Activated naive CD4-positive, alpha-beta T cell treated with anti-CD3 and anti-CD28 coated beads, Interleukin-2, amount 50 U/mL, for 16 hours (primary cell): ENCODE measurements around the gene SLC30A9.

ENCODE experiments used
- DNase-seq: peaks from one replicate; pipeline ENCODE4 v3.0.0-alpha.2; 2020

The SLC30A9 gene

DNA sequence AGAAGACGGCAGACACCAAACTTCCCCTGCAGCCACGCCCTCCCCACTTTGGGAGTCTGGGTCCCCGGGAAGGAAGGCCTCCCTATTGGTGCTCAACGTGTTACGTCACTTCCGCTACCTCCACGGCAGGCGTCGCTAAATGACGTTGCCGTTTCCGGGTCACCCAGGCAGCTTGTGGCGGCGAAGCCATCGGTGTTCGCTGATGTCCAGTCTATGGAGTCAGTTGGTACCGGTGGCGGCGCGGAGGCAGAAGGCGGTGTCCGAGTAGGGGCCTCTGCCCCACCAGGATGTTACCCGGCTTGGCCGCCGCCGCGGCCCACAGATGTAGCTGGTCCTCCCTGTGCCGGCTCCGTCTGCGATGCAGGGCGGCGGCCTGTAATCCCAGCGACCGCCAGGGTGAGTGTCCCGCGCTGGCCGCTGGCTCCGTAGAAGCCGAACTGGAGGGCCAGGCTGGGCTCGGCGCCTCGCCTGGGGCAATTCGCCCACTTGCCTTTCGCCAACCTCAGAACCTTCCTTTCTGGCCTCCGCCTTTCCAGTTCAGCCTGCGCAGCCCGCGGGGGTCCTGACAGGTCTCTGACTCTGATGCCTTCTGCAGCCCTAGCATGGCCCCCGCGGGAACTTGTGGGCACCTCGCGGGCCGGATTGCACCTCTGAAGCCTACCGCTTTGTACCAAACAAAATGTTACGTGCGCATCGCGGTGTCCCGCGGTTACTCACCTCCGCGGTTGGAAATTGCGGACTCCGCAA, at the start of gene SLC30A9:
TSS of gene SLC30A9 (plus strand) at position 166 of the 747 bp plus-strand sequence. CDS start at position 288, 122 bp downstream.
- DNase-seq = peak; percentile 91

GRCh38 chr4:41940834-41941233, 49.5 kb upstream of the SLC30A9 start:
- no peak for DNase-seq

DNA sequence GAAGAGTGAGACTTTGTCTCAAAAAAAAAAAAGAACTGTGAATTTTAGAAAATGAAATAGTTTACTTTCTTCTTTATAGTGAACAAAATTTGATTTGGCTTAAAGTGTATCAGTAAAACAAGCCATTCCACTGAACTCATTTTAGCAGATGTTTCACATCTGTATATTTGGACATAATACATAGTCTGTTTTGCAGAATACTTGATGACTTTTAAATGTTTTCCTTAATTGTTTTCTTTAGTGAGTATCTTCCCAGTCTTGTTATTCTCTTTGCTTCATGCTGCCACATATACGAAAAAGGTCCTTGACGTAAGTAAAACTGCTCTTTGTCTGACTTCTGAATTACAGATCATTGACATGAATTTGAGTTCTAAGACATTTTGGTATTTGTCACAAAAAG, 46.8 kb upstream of the SLC30A9 start:
- DNase-seq = no peak

DNA sequence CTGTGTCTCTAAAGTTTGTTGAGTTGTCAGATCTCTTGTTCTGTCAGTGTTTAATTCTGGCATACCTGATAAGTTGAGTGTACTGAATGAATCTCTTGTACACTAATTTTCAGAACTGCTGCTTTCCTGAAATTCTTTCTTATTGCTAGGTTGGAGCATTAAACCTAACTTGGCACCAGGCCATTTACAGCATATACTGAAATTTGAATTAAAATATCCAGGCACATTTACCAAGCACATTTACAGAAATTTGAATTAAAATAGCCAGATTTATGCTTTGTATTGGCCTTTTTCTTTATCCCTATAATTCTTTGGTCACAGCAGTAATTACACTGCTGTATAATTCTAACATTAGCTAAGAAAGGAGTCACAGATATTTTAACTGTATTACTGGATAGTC, 46.2 kb upstream of the SLC30A9 start:
- no peak for DNase-seq

DNA sequence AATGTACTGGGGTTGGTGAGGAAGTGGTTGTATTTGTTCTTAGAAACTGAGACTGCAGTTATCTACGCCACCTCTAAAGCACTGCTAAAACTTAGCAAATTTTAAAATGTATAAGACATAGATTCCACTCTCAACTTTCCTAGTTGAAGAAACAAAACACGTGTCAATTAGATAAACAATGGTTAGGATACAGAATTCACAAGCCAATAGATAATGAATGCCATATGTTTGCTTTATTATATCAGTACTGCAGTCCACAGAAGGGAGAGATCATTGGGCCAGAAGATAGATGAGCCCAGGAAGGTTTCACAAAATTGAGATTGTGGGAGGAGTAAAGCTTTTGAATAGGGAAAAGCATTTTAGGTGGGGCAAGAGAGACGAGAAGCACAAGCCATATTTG, 40.8 kb upstream of the SLC30A9 start:
- DNase-seq = no peak

DNA sequence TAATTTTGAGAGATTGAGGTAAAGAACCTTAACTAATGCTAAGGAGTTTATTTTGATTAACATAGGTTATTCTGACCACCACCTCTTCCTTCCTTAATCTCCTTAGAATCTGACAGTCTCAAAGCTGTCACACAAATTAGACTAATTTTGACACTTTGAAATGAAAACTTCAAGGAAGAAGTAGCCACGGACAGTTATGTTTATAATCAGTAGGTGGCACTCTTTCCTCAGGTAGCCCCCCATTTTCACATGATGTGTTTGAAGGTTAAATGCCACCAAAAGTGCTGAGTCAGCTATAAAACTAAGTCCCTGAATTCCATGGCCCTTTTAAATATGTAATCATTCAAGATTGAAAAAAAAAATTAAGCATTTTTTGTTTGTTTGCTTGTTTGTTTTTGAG, 32.7 kb upstream of the SLC30A9 start:
- no peak for DNase-seq

DNA sequence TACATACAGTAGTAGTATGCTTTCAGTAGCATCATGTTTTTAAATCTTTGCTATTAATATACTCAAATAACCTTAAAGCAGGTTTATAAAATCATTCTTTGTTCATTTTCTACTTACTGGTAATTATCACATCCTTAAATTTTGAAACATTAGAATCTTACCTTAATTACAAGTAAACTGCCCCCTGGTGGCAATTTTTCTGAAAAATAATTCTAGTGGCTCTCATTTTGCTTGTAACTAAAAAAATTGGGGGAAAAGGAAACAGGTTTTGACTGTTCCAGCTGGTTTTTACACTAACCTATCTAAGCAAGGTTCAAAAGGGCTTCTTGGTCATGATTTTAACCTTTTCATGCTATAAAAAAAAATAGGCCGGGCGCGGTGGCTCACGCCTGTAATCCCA, 27.2 kb upstream of the SLC30A9 start:
- DNase-seq = no peak

DNA sequence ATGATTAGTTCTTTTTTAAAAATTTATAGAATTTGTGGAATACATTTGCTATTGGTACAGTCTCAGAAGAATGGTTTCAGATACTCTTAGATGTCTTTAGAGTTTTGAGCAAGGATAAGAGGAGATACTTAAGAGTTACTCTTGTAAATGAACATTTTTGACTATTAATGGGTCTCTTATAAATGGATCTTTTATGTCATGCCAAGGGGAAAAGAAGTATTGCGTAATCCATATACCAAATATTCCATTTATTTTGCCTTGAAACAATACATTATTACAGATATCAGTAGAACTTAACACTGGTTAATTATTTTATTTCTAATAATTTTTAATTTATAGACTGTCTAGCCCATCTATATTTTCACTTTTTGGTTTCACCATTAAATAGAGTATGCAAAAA, 25.9 kb upstream of the SLC30A9 start:
- DNase-seq = no peak

GRCh38 chr4:41967392-41967791, 22.9 kb upstream of the SLC30A9 start:
- no peak for DNase-seq

- DNase-seq = no peak
Observed at GRCh38 chr4:41969671-41970070, 20.7 kb upstream of the SLC30A9 start.

GRCh38 chr4:41975341-41975740, 15.0 kb upstream of the SLC30A9 start:
- no peak for DNase-seq

GRCh38 chr4:41976775-41977516, 13.4 kb upstream of the SLC30A9 start:
- no peak for DNase-seq

DNA sequence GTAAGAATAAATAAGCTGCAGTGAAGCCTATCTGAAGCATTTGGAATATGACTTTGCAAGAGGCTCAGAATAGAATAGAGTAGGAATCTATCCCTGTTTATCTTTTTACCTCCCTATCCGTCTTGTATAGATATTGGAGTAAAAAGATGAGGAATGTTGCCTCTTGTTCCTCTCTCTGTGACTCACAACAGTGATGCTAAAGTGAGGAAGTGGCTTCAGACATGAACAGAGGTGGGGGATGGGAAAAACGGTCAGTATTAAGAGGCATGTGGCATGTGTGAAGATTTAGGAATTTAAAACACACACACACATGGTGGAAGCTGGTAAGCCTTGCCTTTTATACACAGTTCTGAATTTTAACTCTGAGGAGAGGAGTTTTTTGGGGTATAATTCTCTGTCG, 12.6 kb upstream of the SLC30A9 start:
- no peak for DNase-seq

DNA sequence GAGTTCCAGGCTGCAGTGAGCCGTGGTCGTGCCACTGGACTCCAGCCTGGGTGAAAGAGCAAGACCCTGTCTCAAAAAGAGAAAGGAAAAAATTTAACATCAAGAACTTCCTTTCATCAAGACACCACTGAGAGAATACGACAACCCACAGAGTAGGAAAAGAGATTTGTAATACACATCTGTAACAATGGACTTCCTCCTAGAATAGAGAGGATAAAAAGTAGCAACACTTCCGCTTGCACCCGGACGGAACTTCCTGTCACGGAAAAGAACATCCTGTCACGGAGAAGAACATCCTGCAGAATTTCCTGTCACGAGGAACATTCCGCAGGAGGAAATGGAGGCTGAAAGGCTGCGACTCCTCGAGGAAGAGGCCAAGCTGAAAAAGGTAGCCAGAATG, 8.9 kb upstream of the SLC30A9 start, which contains the start of gene DCAF4L1:
TSS of gene DCAF4L1 (plus strand) at position 301 of the 400 bp plus-strand sequence. CDS start at position 338, 37 bp downstream.
- DNase-seq = no peak

DNA sequence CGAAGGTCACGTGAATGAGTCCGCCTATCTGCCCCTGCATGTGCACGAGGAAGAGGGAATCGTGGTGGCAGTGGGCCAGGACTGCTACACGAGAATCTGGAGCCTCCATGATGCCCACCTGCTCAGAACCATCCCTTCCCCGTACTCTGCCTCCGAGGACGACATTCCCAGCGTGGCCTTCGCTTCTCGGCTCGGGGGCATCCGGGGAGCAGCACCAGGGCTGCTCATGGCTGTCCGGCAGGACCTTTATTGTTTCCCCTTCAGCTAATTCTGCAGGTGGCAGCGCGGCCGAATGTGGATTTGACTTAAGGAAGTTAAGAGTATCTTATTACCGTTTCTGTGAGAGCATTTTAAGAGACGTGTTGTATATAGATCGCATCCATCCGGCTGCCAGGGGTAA, 7.6 kb upstream of the SLC30A9 start:
- no peak for DNase-seq

DNA sequence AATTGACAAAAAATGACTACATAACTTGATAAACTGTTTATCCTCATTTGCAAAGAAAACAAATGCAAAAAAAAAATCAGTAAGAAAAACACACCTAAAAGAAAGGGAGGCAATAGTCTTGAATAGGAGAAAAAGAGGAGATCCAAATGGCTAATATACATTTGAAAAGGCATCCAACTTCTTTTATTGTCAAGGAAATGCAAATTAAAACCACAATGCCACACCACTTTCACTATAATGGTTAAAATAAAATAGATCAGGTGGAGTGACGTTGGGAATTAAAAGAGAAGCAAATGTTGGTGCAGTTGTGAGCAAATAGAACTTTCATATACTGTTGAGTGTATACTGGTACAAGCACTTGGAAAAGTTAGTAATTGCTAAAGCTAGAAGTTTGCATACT, 5.2 kb upstream of the SLC30A9 start:
- no peak for DNase-seq

DNA sequence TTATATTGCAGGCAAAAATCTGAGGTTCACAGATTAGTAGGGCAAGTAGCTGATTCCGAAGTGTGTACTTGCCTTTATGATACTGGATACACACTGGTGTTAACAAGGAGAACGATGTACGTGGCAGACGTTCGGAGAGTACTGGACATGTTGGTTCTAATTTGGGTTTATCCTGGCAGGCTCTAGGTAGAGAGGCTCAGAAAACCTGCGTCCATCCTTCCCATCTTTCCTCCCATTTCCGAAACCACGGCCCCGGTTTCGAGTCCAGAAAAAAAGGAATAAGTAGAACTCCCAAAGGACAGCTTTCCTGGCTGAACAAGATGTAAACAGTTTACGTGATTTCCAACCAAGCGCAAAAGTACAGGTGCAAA, 351 bp upstream of the SLC30A9 start:
- no peak for DNase-seq

GRCh38 chr4:41991916-41992767, 1.8 kb downstream of the SLC30A9 start:
- no peak for DNase-seq

- no peak for DNase-seq
Observed at GRCh38 chr4:41992967-41993857, 2.9 kb downstream of the SLC30A9 start.

DNA sequence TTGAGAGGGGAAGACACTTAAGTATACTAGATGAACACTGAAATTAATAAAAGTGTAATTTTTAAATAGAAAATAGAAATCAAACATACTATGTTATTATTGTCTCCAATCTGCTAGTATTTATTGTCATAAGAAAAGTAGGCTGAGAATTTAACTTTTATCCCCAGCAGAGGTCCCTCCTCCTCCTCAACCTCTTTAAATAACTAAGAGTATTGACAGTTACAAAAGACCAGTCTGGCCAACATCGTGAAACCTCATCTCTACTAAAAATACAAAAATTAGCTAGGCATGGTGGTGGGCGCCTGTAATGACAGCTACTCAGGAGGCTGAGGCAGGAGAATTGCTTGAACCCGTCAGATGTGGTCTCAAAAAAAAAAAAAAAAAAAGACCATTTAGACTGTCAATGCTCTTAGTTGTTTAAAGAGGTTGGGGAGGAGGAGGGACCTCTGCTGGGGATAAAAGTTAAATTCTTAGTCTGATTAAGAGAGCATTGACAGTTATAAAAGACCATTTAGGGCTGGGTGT, 4.2 kb downstream of the SLC30A9 start:
- no peak for DNase-seq

DNA sequence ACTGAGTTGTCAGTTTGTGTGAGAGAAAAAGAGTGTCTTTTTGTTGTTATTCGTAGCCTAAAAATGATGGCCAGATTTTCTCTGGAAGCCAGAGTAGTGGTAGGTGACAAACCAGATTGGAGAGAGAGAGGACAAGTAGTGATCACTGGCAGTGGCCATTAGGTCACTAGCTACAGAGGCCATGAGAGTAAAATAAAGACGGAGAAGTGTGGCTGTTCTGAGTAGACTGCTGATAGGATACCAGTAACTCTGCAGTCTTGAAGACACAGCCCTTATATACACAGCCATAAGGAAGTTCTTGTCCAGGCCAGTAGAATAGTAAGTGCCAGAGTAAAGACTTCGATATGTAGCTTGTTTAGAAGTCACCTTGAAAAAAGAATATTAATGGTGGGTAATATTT, 7.7 kb downstream of the SLC30A9 start:
- no peak for DNase-seq

GRCh38 chr4:41999321-41999720, 9.0 kb downstream of the SLC30A9 start:
- no peak for DNase-seq
